HepG2 (cell line): ENCODE measurements around the gene SLC25A45. TPM values are rescaled to one million over a fixed set of nuclear protein-coding genes. Genes with fewer than 3 reads are reported as not detected.

ENCODE experiments used
- ATF4 ChIP-seq, 2 experiments: fragments of 450-650 bp in 1 of 2; sonication (generic) in 1 of 2; formaldehyde crosslinking; IDR thresholded peaks; 2 replicates each; pipeline versions ENCODE4 v1.5.0 to v1.8.0; 2020 to 2022; ENCODE audit warnings: mild to moderate bottlenecking in 1 of 2, missing genetic modification reagents in 1 of 2
- EZH2 ChIP-seq: conservative IDR thresholded peaks from 2 replicates; pipeline ENCODE4 v1.6.1; 2012; ENCODE audit warnings: mild to moderate bottlenecking, low read depth, low read length, moderate library complexity
- FOXA3 ChIP-seq: IDR thresholded peaks from 2 replicates; pipeline ENCODE4 v1.6.1; 2016; ENCODE audit warnings: missing genetic modification reagents, missing compliant biosample characterization
- GLI4 ChIP-seq: sonication (generic); formaldehyde crosslinking; IDR thresholded peaks from 2 replicates; pipeline ENCODE4 v1.5.1; 2020; ENCODE audit warnings: missing genetic modification reagents, mild to moderate bottlenecking, moderate library complexity, borderline replicate concordance
- HNF4G ChIP-seq, 2 experiments: sonication (generic) in 1 of 2; formaldehyde crosslinking in 1 of 2; IDR thresholded peaks; 2 replicates each; pipeline versions ENCODE4 v1.4.0 to v1.6.1; 2011 to 2020; ENCODE audit warnings: borderline replicate concordance in 2 of 2, low read depth in 2 of 2, mild to moderate bottlenecking in 2 of 2, low read length in 1 of 2, missing genetic modification reagents in 1 of 2, moderate library complexity in 1 of 2
- JUNB ChIP-seq: sonication (generic); formaldehyde crosslinking; IDR thresholded peaks from 2 replicates; pipeline ENCODE4 v1.8.0; 2022; ENCODE audit warnings: missing genetic modification reagents, mild to moderate bottlenecking, borderline replicate concordance
- KLF12 ChIP-seq: sonication (generic); formaldehyde crosslinking; IDR thresholded peaks from 2 replicates; pipeline ENCODE4 v1.4.0; 2020; ENCODE audit warnings: missing genetic modification reagents, borderline replicate concordance
- RBFOX2 ChIP-seq: fragments of 200-400 bp; formaldehyde crosslinking; IDR thresholded peaks from 2 replicates; pipeline ENCODE4 v1.6.1; 2017; ENCODE audit warnings: low read depth, mild to moderate bottlenecking, low read length
- RORA ChIP-seq: sonication (generic); formaldehyde crosslinking; IDR thresholded peaks from 2 replicates; pipeline ENCODE4 v1.5.0; 2020; ENCODE audit warnings: mild to moderate bottlenecking, missing genetic modification reagents, moderate library complexity
- RXRA ChIP-seq: sonication (generic); formaldehyde crosslinking; IDR thresholded peaks from 2 replicates; pipeline ENCODE4 v1.5.1; 2020; ENCODE audit warnings: missing genetic modification reagents
- TCF12 ChIP-seq, 2 experiments: fragments of 450-650 bp in 1 of 2; sonication (generic) in 1 of 2; formaldehyde crosslinking in 1 of 2; IDR thresholded peaks; 2 replicates each; pipeline versions ENCODE4 v1.6.1 to v1.8.0; 2017 to 2022; ENCODE audit warnings: antibody characterized with exemption in 1 of 2, mild to moderate bottlenecking in 1 of 2, missing genetic modification reagents in 1 of 2, moderate library complexity in 1 of 2
- THAP8 ChIP-seq: sonication (generic); formaldehyde crosslinking; IDR thresholded peaks from 2 replicates; pipeline ENCODE4 v1.5.1; 2020; ENCODE audit warnings: missing genetic modification reagents, mild to moderate bottlenecking, borderline replicate concordance
- ZBTB21 ChIP-seq: sonication (generic); formaldehyde crosslinking; IDR thresholded peaks from 2 replicates; pipeline ENCODE4 v1.4.0; 2020; ENCODE audit warnings: missing genetic modification reagents
- ZKSCAN8 ChIP-seq: IDR thresholded peaks from 2 replicates; pipeline ENCODE4 v1.6.1; 2016; ENCODE audit warnings: borderline replicate concordance, missing genetic modification reagents, missing compliant biosample characterization
- ZNF138 ChIP-seq: sonication (generic); formaldehyde crosslinking; IDR thresholded peaks from 2 replicates; pipeline ENCODE4 v1.5.0; 2020; ENCODE audit warnings: mild to moderate bottlenecking, low read depth, missing genetic modification reagents
- ZNF274 ChIP-seq: sonication (generic); formaldehyde crosslinking; IDR thresholded peaks from 2 replicates; pipeline ENCODE4 v1.5.1; 2020; ENCODE audit warnings: mild to moderate bottlenecking, missing genetic modification reagents
- ZNF280B ChIP-seq: sonication (generic); formaldehyde crosslinking; IDR thresholded peaks from 2 replicates; pipeline ENCODE4 v1.5.0; 2020; ENCODE audit warnings: missing genetic modification reagents, mild to moderate bottlenecking, borderline replicate concordance
- ZNF280D ChIP-seq: sonication (generic); formaldehyde crosslinking; IDR thresholded peaks from 2 replicates; pipeline ENCODE4 v1.5.1; 2020; ENCODE audit warnings: mild to moderate bottlenecking, missing genetic modification reagents
- ZNF510 ChIP-seq: sonication (generic); formaldehyde crosslinking; IDR thresholded peaks from 2 replicates; pipeline ENCODE4 v1.4.0; 2020; ENCODE audit warnings: low read depth, mild to moderate bottlenecking, missing genetic modification reagents
- ZNF784 ChIP-seq: sonication (generic); formaldehyde crosslinking; IDR thresholded peaks from 2 replicates; pipeline ENCODE4 v1.5.1; 2020; ENCODE audit warnings: missing genetic modification reagents, mild to moderate bottlenecking, borderline replicate concordance
- polyA plus RNA-seq, 8 experiments: library from polyadenylated mRNA; depleted of rRNA in 3 of 8; stranded (reverse) in 7 of 8; unstranded in 1 of 8; fragments of >200 nt; fragmentation: Illumina TruSeq in 4 of 8; extraction: Trizol in 4 of 8; gene quantifications; 2 replicates each; pipeline versions ENCODE4 v1.2.1 to v1.2.3, GENCODE V29; 2011 to 2016; ENCODE audit warnings: low read depth in 4 of 8, missing spikeins in 1 of 8, mixed read lengths in 1 of 8; ENCODE audit not compliant: insufficient read depth in 1 of 8
- total RNA-seq, 5 experiments: library from RNA; depleted of rRNA; stranded (reverse); fragments of >200 nt; fragmentation: Illumina TruSeq; extraction: Trizol; gene quantifications; 2 replicates each; pipeline ENCODE4 v1.2.3, GENCODE V29; 2016; ENCODE audit warnings: low read depth in 1 of 5

Gene SLC25A45
- total and polyA plus RNA-seq, 2 of the 13 experiments (the other 11 are each of a cell fraction or from before 2014, with no cell fraction given) = 1.2 to 3.4 TPM

GRCh38 chr11:65386307-65387140 is 4.1 kb upstream of the SLC25A45 start, which contains the start of gene FRMD8 (continued):
- TF ChIP-seq ZNF280B (CRISPR knock-in tag) (peak; percentile 9; the same call in 1 of the 2 replicates), FOXA3 (CRISPR knock-in tag) (0 out of 2 replicates have a peak, but pooled peaks have one; percentile 8), RBFOX2 (peak; percentile 89), ZNF510 (peak; percentile 86; the same call in 1 of the 2 replicates), GLI4 (no peak), HNF4G (IDR thresholded peaks at IDR 0.05; ENCODE audit: borderline replicate concordance, low read depth, low read length) (no peak), HNF4G (CRISPR knock-in tag; IDR thresholded peaks at IDR 0.05; ENCODE audit: borderline replicate concordance, low read depth) (no peak), JUNB (CRISPR knock-in tag) (no peak), ATF4 (CRISPR knock-in tag; IDR thresholded peaks at IDR 0.05) (no peak), ZNF280D (CRISPR knock-in tag) (no peak), ZNF784 (CRISPR knock-in tag) (0 out of 2 replicates have a peak, but pooled peaks have one; percentile 13), EZH2 (no peak), ZNF138 (CRISPR knock-in tag) (0 out of 2 replicates have a peak, but pooled peaks have one; percentile 43), ZNF274 (0 out of 2 replicates have a peak, but pooled peaks have one; percentile 12), RXRA (CRISPR knock-in tag) (no peak; the same call in none of the 2 replicates), KLF12 (CRISPR knock-in tag) (no peak), RORA (CRISPR knock-in tag) (no peak), THAP8 (CRISPR knock-in tag) (0 out of 2 replicates have a peak, but pooled peaks have one; percentile 68), ZKSCAN8 (no peak), ZBTB21 (CRISPR knock-in tag) (no peak), TCF12 (IDR thresholded peaks at IDR 0.05) (no peak), TCF12 (CRISPR knock-in tag; IDR thresholded peaks at IDR 0.05) (peak; percentile 75; the same call in 1 of the 2 replicates)
